HepG2 (cell line): ENCODE measurements around the gene DPYSL3. TPM values are rescaled to one million over a fixed set of nuclear protein-coding genes. Genes with fewer than 3 reads are reported as not detected.

Source experiments
- ATAC-seq: fragments of 200-7000 bp; cut with Tn5 transposase; 3 replicates; pipeline ENCODE4 v1.9.1; 2020; ENCODE audit warnings: mild to moderate bottlenecking, moderate library complexity
- BruUV-seq: library from RNA; stranded (reverse); fragments of 400-500 nt; replicated peaks from 2 replicates; lab custom pipeline; 2021; lab: Mats Ljungman, UMichigan
- CTCF ChIA-PET: fragments of 300-600 bp; formaldehyde crosslinking; extraction: SDS; loops from one replicate; lab custom pipeline; 2021; ENCODE audit warnings: low total read pairs, inconsistent platforms, low intra/inter-chr PET ratio; lab: Yijun Ruan, JAX
- POLR2A ChIA-PET: fragments of 350-600 bp; sonication (Branson Sonifier 250); formaldehyde crosslinking; loops from one replicate; lab custom pipeline; 2020; ENCODE audit warnings: antibody characterized with exemption, inconsistent platforms; lab: Yijun Ruan, JAX
- DNase-seq: peaks from one replicate; pipeline ENCODE4 v3.0.0-alpha.2; 2015; ENCODE audit warnings: low spot score
- FAIRE-seq: peaks from 3 replicates; lab custom pipeline; 2011; peaks lifted over from hg19 to GRCh38; lab: Jason Lieb, UNC
- H2AFZ ChIP-seq: one replicate; pipeline ENCODE4 v1.6.1; 2011; ENCODE audit warnings: low read length, inconsistent platforms
- H3K27ac ChIP-seq: fragments of 300-600 bp; 3 replicates; pipeline ENCODE4 v1.8.0; 2011; ENCODE audit warnings: mixed run types, mild to moderate bottlenecking, mixed read lengths, low read length, inconsistent platforms; ENCODE audit not compliant: insufficient read depth; ENCODE audit errors: extremely low read length
- H3K27me3 ChIP-seq, 2 experiments: fragments of 200-600 bp in 1 of 2; 2 replicates in 1 of 2; 3 replicates in 1 of 2; pipeline versions ENCODE4 v1.6.0 to v1.8.0; 2011; ENCODE audit warnings: low read length in 2 of 2, mild to moderate bottlenecking in 2 of 2, moderate library complexity in 2 of 2, inconsistent platforms in 1 of 2; ENCODE audit not compliant: insufficient read depth in 2 of 2, control insufficient read depth in 1 of 2
- H3K36me3 ChIP-seq, 2 experiments: fragments of 200-600 bp in 1 of 2; replicated peaks in 1 of 2; 2 replicates in 1 of 2; 3 replicates in 1 of 2; pipeline versions ENCODE4 v1.5.1 to v1.8.0; 2011; ENCODE audit warnings: low read length in 2 of 2, inconsistent platforms in 1 of 2; ENCODE audit not compliant: insufficient read depth in 2 of 2, control insufficient read depth in 1 of 2
- H3K4me1 ChIP-seq: 2 replicates; pipeline ENCODE4 v1.5.1; 2012; ENCODE audit warnings: low read length, inconsistent platforms; ENCODE audit not compliant: insufficient read depth
- H3K4me2 ChIP-seq: 2 replicates; pipeline ENCODE4 v1.6.0; 2011; ENCODE audit warnings: low read depth, low read length, inconsistent platforms
- H3K4me3 ChIP-seq, 3 experiments: fragments of 200-600 bp in 1 of 3; sonication (generic), shearing (Covaris generic) in 1 of 3; replicated peaks in 1 of 3; 2 replicates each; pipeline ENCODE4 v1.5.1; 2011 to 2016; ENCODE audit warnings: low read length in 3 of 3, inconsistent platforms in 2 of 3, low read depth in 2 of 3, mild to moderate bottlenecking in 2 of 3, control low read depth in 1 of 3, mixed read lengths in 1 of 3; ENCODE audit not compliant: insufficient read depth in 1 of 3
- H3K79me2 ChIP-seq: one replicate; pipeline ENCODE4 v1.6.1; 2011; ENCODE audit warnings: low read length, inconsistent platforms; ENCODE audit not compliant: insufficient read depth
- H3K9ac ChIP-seq: 2 replicates; pipeline ENCODE4 v1.6.0; 2011; ENCODE audit warnings: mild to moderate bottlenecking, low read depth, low read length, inconsistent platforms; ENCODE audit not compliant: insufficient read depth
- H3K9me3 ChIP-seq: 2 replicates; pipeline ENCODE4 v1.5.1; 2012; ENCODE audit warnings: mild to moderate bottlenecking, low read length
- H4K20me1 ChIP-seq: 2 replicates; pipeline ENCODE4 v1.6.0; 2011; ENCODE audit warnings: inconsistent platforms, mild to moderate bottlenecking, low read length, moderate library complexity; ENCODE audit not compliant: insufficient read depth
- ATF6 ChIP-seq: sonication (generic); formaldehyde crosslinking; conservative IDR thresholded peaks from 2 replicates; pipeline ENCODE4 v1.4.0; 2020; ENCODE audit warnings: missing genetic modification reagents
- BHLHE40 ChIP-seq: IDR thresholded peaks from 2 replicates; pipeline ENCODE4 v1.6.1; 2011; ENCODE audit warnings: low read length, improper control_type of control experiment
- IKZF4 ChIP-seq: sonication (generic); formaldehyde crosslinking; IDR thresholded peaks from 2 replicates; pipeline ENCODE4 v1.5.1; 2020; ENCODE audit warnings: borderline replicate concordance, mild to moderate bottlenecking, low read depth, missing genetic modification reagents; ENCODE audit errors: not compliant biosample characterization
- ISX ChIP-seq: sonication (generic); formaldehyde crosslinking; conservative IDR thresholded peaks from 2 replicates; pipeline ENCODE4 v1.5.0; 2020; ENCODE audit warnings: missing genetic modification reagents
- KLF15 ChIP-seq: sonication (generic); formaldehyde crosslinking; IDR thresholded peaks from 2 replicates; pipeline ENCODE4 v1.8.1; 2023; ENCODE audit warnings: borderline replicate concordance, mild to moderate bottlenecking, inconsistent platforms, missing genetic modification reagents, mixed read lengths
- MAZ ChIP-seq, 2 experiments: sonication (generic) in 1 of 2; formaldehyde crosslinking in 1 of 2; IDR thresholded peaks; 2 replicates each; pipeline versions ENCODE4 v1.5.0 to v1.6.1; 2012 to 2020; ENCODE audit warnings: low read depth in 2 of 2, mild to moderate bottlenecking in 2 of 2, borderline replicate concordance in 1 of 2, improper control_type of control experiment in 1 of 2, low read length in 1 of 2, missing genetic modification reagents in 1 of 2, moderate library complexity in 1 of 2
- PCBP1 ChIP-seq: fragments of 200-400 bp; formaldehyde crosslinking; IDR thresholded peaks from 2 replicates; pipeline ENCODE4 v1.6.1; 2017; ENCODE audit warnings: mild to moderate bottlenecking, low read depth, low read length, borderline replicate concordance
- ZBTB25 ChIP-seq: IDR thresholded peaks from 2 replicates; pipeline ENCODE4 v1.6.1; 2018; ENCODE audit warnings: missing genetic modification reagents
- WGBS: methylation state at CpG from one replicate; pipeline ENCODE4 v1.1.6; 2017; ENCODE audit warnings: low lambda C conversion rate; 5-methylcytosine and 5-hydroxymethylcytosine counted together
- in situ Hi-C: cut with HindIII; loops from 2 replicates; pipeline ENCODE4 v1.10.0; 2017; ENCODE audit warnings: low pct_unique_long_range_greater_than_20kb; ENCODE audit not compliant: extremely low pct_ligation_motif_present
- intact Hi-C: fragments of 100-400 bp; cut with micrococcal nuclease; formaldehyde crosslinking; loops from one replicate; pipeline ENCODE4 v1.10.0; 2022; ENCODE audit not compliant: unreplicated experiment
- polyA plus RNA-seq, 8 experiments: library from polyadenylated mRNA; depleted of rRNA in 3 of 8; stranded (reverse) in 7 of 8; unstranded in 1 of 8; fragments of >200 nt; fragmentation: Illumina TruSeq in 4 of 8; extraction: Trizol in 4 of 8; gene quantifications; 2 replicates each; pipeline versions ENCODE4 v1.2.1 to v1.2.3, GENCODE V29; 2011 to 2016; ENCODE audit warnings: low read depth in 4 of 8, missing spikeins in 1 of 8, mixed read lengths in 1 of 8; ENCODE audit not compliant: insufficient read depth in 1 of 8
- total RNA-seq, 5 experiments: library from RNA; depleted of rRNA; stranded (reverse); fragments of >200 nt; fragmentation: Illumina TruSeq; extraction: Trizol; gene quantifications; 2 replicates each; pipeline ENCODE4 v1.2.3, GENCODE V29; 2016; ENCODE audit warnings: low read depth in 1 of 5

The DPYSL3 gene
- total and polyA plus RNA-seq, 2 of the 13 experiments (the other 11 are each of a cell fraction or from before 2014, with no cell fraction given): 0.08 to 0.15 TPM

GRCh38 chr5:147451193-147451592 lies 58.7 kb downstream of the DPYSL3 start:
- ChIA-PET POLR2A (no interaction called here), CTCF (no interaction called here)
- in situ Hi-C loops: loop anchor here (5.0 kb wide), 1 partner anchor 126 kb away; no protein-coding TSS in a partner anchor
- ATAC-seq: no peak
- no peak overlapping the region for H3K27ac ChIP-seq
- 63% methylated on average over 3 of the region's 3 CpGs for WGBS
- H3K4me2 ChIP-seq: no peak overlapping the region
- no peak for DNase-seq
- H2AFZ ChIP-seq: no peak overlapping the region
- BruUV-seq: no TSS peak
- TF ChIP-seq MAZ (IDR thresholded peaks at IDR 0.05; ENCODE audit: borderline replicate concordance, low read depth, low read length) (no peak), MAZ (CRISPR knock-in tag; IDR thresholded peaks at IDR 0.05; ENCODE audit: low read depth) (no peak), PCBP1 (no peak), IKZF4 (CRISPR knock-in tag) (no peak), BHLHE40 (no peak), ATF6 (CRISPR knock-in tag) (no peak)
- TF ChIP-seq, all 625 proteins: peak for 0
- no peak for FAIRE-seq
- intact Hi-C loops: no loop called here
- Histone ChIP-seq H3K9me3 (no peaks in the 10 kb centered on the region), H3K79me2 (no peaks in the 10 kb centered on the region), H3K9ac (no peak overlapping the region), H3K36me3 (no peaks in the 10 kb centered on the region), H4K20me1 (no peaks in the 10 kb centered on the region), H3K4me1 (0 out of 2 replicates have a peak, but pooled peaks cover 4% of the 10 kb centered on the region), H3K27me3 (peaks cover 6 to 29% of the 10 kb centered on the region in 2 experiments; a peak in 4 of 5 replicates), H3K4me3 (no peak overlapping the region)

GRCh38 chr5:147450606-147451005 lies 59.3 kb downstream of the DPYSL3 start:
- Histone ChIP-seq H3K9me3 (no peaks in the 10 kb centered on the region), H3K36me3 (no peaks in the 10 kb centered on the region), H3K27me3 (peaks cover 6 to 29% of the 10 kb centered on the region in 2 experiments; a peak in 3 of 5 replicates), H2AFZ (no peak overlapping the region), H3K9ac (no peak overlapping the region), H3K79me2 (no peaks in the 10 kb centered on the region), H3K4me1 (0 out of 2 replicates have a peak, but pooled peaks cover 4% of the 10 kb centered on the region), H4K20me1 (no peaks in the 10 kb centered on the region), H3K4me3 (no peak overlapping the region), H3K27ac (no peak overlapping the region), H3K4me2 (no peak overlapping the region)
- intact Hi-C loops: no loop called here
- DNase-seq (no peak), FAIRE-seq (no peak), ATAC-seq (no peak)
- TF ChIP-seq KLF15 (CRISPR knock-in tag) (no peak), ZBTB25 (CRISPR knock-in tag) (no peak), ISX (CRISPR knock-in tag) (no peak)
- ChIA-PET CTCF (no interaction called here), POLR2A (no interaction called here)
- in situ Hi-C loops: loop anchor here (5.0 kb wide), 1 partner anchor 127 kb away; no protein-coding TSS in a partner anchor
- BruUV-seq: no TSS peak
